Ureter (tissue), 1 donor: ENCODE data around the gene SLC30A7. TPM values are rescaled to one million over a fixed set of nuclear protein-coding genes. Genes with fewer than 3 reads are reported as not detected.

Experiments
- DNase-seq: peaks from one replicate; pipeline ENCODE4 v3.0.0-alpha.2; 2020; ENCODE audit warnings: low spot score
- total RNA-seq: library from RNA; stranded (reverse); gene quantifications from one replicate; pipeline ENCODE4 v1.2.4, GENCODE V29; 2023
- donor health status: DM: yes; HTN: yes; CAD: no.

SLC30A7 gene
- total RNA-seq, 1 donor from 2014 or later, result 38.8 TPM

- peak; percentile 89 for DNase-seq
These were observed 130.0 kb downstream of the SLC30A7 start, which contains the start of gene DPH5 for GRCh38 chr1:101025657-101026429. DPH5 (minus strand) TSS chr1:101025784; CDS start chr1:101025443, 341 bp downstream.

- no peak for DNase-seq
These were observed 130.5 kb downstream of the SLC30A7 start for GRCh38 chr1:101026430-101026788.

GRCh38 chr1:101027194-101027772 is 131.4 kb downstream of the SLC30A7 start:
- no peak for DNase-seq

GRCh38 chr1:101028466-101028865 is 132.6 kb downstream of the SLC30A7 start:
- no peak for DNase-seq

- no peak for DNase-seq
These were observed 133.3 kb downstream of the SLC30A7 start for GRCh38 chr1:101029184-101029583.

GRCh38 chr1:101030881-101031280 is 135.0 kb downstream of the SLC30A7 start:
- DNase-seq, result no peak

Other genes starting within 250 kb of the SLC30A7 start
- gene VCAM1, start 176.3 kb upstream of the SLC30A7 start, total RNA-seq, result 19.1 TPM
- 22.1 TPM for gene EXTL2, start 1.2 kb upstream of the SLC30A7 start, total RNA-seq
- 31.7 TPM for gene DPH5, start 129.7 kb downstream of the SLC30A7 start, total RNA-seq